DND-41 (cell line): ENCODE results near the gene DNER.
"Not testable (repeated sequence)": the region's sequence is repeated elsewhere in the genome, so short reads cannot be mapped to it uniquely, and the experiment has no call there.

Experiments
- ATAC-seq: fragments of 200-7000 bp; cut with Tn5 transposase; 3 replicates; pipeline ENCODE4 v1.9.1; 2021; ENCODE audit warnings: low read depth; ENCODE audit not compliant: insufficient read depth
- DNase-seq: peaks from one replicate; pipeline ENCODE4 v3.0.0-alpha.2; 2020
- H2AFZ ChIP-seq: 2 replicates; pipeline ENCODE4 v1.6.0; 2012; ENCODE audit warnings: low read depth, low read length
- H3K27ac ChIP-seq: 2 replicates; pipeline ENCODE4 v1.5.1; 2012; ENCODE audit warnings: low read length, inconsistent platforms
- H3K27me3 ChIP-seq: fragments of 200-600 bp; sonication (generic); 2 replicates; pipeline ENCODE4 v1.6.0; 2012; ENCODE audit warnings: low read length, mild to moderate bottlenecking, inconsistent platforms; ENCODE audit not compliant: insufficient read depth, poor library complexity
- H3K36me3 ChIP-seq: 2 replicates; pipeline ENCODE4 v1.5.1; 2012; ENCODE audit warnings: low read length, inconsistent platforms; ENCODE audit not compliant: insufficient read depth
- H3K4me1 ChIP-seq: 2 replicates; pipeline ENCODE4 v1.5.1; 2012; ENCODE audit warnings: mild to moderate bottlenecking, low read length; ENCODE audit not compliant: insufficient read depth
- H3K4me2 ChIP-seq: 2 replicates; pipeline ENCODE4 v1.6.0; 2012; ENCODE audit warnings: mild to moderate bottlenecking, moderate library complexity, low read length, inconsistent platforms; ENCODE audit not compliant: insufficient read depth
- H3K4me3 ChIP-seq, 2 experiments: fragments of 200-600 bp in 1 of 2; shearing (Covaris generic) in 1 of 2; 2 replicates each; pipeline ENCODE4 v1.5.1; 2012 to 2016; ENCODE audit warnings: inconsistent platforms in 2 of 2, low read length in 2 of 2, mild to moderate bottlenecking in 2 of 2, low read depth in 1 of 2, moderate library complexity in 1 of 2
- H3K79me2 ChIP-seq: 2 replicates; pipeline ENCODE4 v1.6.0; 2012; ENCODE audit warnings: low read length, inconsistent platforms; ENCODE audit not compliant: insufficient read depth
- H3K9ac ChIP-seq: 2 replicates; pipeline ENCODE4 v1.6.0; 2012; ENCODE audit warnings: low read depth, mild to moderate bottlenecking, inconsistent platforms, low read length, moderate library complexity
- H3K9me3 ChIP-seq: 2 replicates; pipeline ENCODE4 v1.5.1; 2012; ENCODE audit warnings: low read length, moderate library complexity, mild to moderate bottlenecking, inconsistent platforms; ENCODE audit not compliant: insufficient read depth, severe bottlenecking
- H4K20me1 ChIP-seq: 2 replicates; pipeline ENCODE4 v1.6.0; 2012; ENCODE audit warnings: low read length; ENCODE audit not compliant: insufficient read depth
- EZH2 ChIP-seq: IDR thresholded peaks from 3 replicates; pipeline ENCODE4 v1.6.1; 2012; ENCODE audit warnings: borderline replicate concordance, low read depth, mild to moderate bottlenecking, moderate library complexity, low read length, inconsistent platforms; ENCODE audit not compliant: severe bottlenecking
- TF ChIP-seq, protein P1 (sequence below): IDR thresholded peaks from 2 replicates; pipeline ENCODE4 v1.5.1; 2012; ENCODE audit warnings: borderline replicate concordance, low read length, moderate library complexity, mild to moderate bottlenecking; ENCODE audit not compliant: poor library complexity, severe bottlenecking; ENCODE audit errors: extremely low read depth

Gene DNER

DNA sequence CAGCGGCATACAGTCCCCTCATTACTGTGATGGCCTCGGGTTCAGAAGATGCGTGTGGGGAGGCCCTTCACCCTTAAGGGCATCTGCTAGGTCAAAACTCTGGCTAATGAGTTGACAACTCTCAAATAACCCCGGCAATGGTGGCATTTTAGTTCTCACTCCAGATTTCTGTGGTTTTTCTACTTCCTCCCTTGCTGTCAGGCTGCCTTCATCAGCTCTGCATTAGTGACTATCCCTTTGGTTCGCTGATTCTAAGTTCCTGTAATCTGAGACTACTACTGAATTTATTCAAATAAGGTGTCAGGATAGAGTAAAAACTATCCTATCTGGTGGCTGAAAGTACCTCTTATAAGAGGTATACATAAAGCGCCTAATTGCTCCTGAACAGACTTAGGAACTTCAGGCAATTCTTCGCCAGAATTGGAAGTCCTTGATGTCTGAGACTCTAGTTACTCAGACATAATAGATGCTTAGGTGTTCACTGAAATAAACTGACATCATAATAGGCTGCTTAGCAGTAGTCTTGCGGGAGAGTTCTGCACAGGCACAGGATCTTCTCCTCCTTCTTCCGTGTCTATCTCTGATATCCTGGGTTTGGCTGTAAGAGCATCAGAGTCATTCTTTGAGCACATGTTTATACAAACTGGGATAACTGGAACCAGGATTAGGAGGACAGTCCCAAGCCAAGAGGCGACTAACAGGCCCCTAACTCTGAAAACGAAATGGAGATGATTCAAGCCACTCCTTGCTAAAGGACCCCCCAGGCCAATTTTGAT lies 194.5 kb downstream of the DNER start:
- Histone ChIP-seq H3K36me3 (no peaks in the 10 kb centered on the region), H2AFZ (no peak overlapping the region), H4K20me1 (no peaks in the 10 kb centered on the region), H3K4me2 (no peak overlapping the region), H3K4me1 (no peaks in the 10 kb centered on the region), H3K4me3 (no peak overlapping the region), H3K9me3 (no peaks in the 10 kb centered on the region), H3K79me2 (no peaks in the 10 kb centered on the region), H3K27ac (no peak overlapping the region), H3K27me3 (peaks cover 4% of the 10 kb centered on the region), H3K9ac (no peak overlapping the region)
- TF ChIP-seq, protein P1, sequence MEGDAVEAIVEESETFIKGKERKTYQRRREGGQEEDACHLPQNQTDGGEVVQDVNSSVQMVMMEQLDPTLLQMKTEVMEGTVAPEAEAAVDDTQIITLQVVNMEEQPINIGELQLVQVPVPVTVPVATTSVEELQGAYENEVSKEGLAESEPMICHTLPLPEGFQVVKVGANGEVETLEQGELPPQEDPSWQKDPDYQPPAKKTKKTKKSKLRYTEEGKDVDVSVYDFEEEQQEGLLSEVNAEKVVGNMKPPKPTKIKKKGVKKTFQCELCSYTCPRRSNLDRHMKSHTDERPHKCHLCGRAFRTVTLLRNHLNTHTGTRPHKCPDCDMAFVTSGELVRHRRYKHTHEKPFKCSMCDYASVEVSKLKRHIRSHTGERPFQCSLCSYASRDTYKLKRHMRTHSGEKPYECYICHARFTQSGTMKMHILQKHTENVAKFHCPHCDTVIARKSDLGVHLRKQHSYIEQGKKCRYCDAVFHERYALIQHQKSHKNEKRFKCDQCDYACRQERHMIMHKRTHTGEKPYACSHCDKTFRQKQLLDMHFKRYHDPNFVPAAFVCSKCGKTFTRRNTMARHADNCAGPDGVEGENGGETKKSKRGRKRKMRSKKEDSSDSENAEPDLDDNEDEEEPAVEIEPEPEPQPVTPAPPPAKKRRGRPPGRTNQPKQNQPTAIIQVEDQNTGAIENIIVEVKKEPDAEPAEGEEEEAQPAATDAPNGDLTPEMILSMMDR: no peak
- no peak for TF ChIP-seq EZH2
- DNase-seq (no peak), ATAC-seq (peak; percentile 60; the same call in 2 of the 3 replicates)

DNA sequence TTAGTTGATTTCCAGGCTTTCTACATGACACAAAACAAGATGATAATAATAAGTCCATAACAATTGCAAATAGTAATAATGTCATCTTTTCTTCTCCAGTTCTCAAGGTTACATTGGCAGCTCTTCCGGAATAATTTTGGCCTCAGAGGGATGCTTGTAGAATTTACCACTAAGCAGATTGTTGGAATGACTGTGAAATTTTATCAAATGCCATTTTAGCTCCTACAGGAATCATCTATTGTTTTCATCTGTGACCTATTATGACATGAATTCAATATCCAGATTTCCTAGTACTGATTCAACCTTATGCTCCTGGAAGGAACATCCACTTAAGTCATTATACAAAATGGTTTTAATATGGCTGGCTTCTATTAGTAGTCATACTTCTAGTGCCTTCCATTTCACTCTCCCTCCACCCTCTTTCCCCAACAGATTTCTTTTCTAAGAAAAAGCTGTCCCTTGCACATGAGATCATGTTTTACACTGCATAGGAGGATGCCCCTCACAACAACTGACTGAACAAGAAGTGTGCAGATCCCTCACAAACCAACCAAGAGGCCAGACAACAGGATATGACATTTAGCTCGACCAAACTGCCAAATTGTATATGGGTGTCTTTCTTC lies 200.0 kb downstream of the DNER start:
- no peak overlapping the region for H3K9ac ChIP-seq
- DNase-seq: no peak
- H3K4me3 ChIP-seq: no peak overlapping the region
- H3K27ac ChIP-seq: no peak overlapping the region
- H3K27me3 ChIP-seq: peaks cover 2% of the 10 kb centered on the region
- H3K36me3 ChIP-seq: no peaks in the 10 kb centered on the region
- TF ChIP-seq, protein P1: no peak
- no peak for TF ChIP-seq EZH2
- H3K9me3 ChIP-seq: no peaks in the 10 kb centered on the region
- no peaks in the 10 kb centered on the region for H4K20me1 ChIP-seq
- no peak overlapping the region for H3K4me2 ChIP-seq
- no peak for ATAC-seq
- H2AFZ ChIP-seq: no peak overlapping the region
- no peaks in the 10 kb centered on the region for H3K79me2 ChIP-seq
- H3K4me1 ChIP-seq: no peaks in the 10 kb centered on the region

DNA sequence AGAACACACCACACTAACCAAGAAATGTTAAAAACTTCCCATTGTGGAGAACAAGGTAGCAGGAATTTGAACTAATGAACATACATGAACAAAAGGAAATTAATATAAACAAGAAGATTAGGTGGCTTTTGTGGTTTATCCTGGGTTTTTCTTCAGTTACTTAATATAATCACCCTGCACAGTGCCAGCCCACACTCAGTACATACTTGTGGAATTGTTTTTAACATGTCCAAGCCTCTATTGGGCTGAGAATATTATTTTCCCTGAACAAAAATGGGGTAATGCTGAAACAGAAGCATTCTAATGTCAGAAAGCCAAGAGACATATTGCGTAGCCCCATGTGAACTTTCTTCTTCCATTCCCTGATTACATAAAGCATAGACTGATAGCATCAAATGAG lies 202.8 kb downstream of the DNER start:
- Histone ChIP-seq H3K9me3 (no peaks in the 10 kb centered on the region), H3K9ac (no peak overlapping the region), H3K79me2 (no peaks in the 10 kb centered on the region), H3K36me3 (no peaks in the 10 kb centered on the region), H4K20me1 (no peaks in the 10 kb centered on the region), H3K4me2 (no peak overlapping the region), H3K4me1 (no peaks in the 10 kb centered on the region), H2AFZ (no peak overlapping the region), H3K27ac (no peak overlapping the region), H3K27me3 (no peaks in the 10 kb centered on the region), H3K4me3 (no peak overlapping the region)
- TF ChIP-seq, protein P1: no peak
- no peak for TF ChIP-seq EZH2
- ATAC-seq (no peak), DNase-seq (no peak)

DNA sequence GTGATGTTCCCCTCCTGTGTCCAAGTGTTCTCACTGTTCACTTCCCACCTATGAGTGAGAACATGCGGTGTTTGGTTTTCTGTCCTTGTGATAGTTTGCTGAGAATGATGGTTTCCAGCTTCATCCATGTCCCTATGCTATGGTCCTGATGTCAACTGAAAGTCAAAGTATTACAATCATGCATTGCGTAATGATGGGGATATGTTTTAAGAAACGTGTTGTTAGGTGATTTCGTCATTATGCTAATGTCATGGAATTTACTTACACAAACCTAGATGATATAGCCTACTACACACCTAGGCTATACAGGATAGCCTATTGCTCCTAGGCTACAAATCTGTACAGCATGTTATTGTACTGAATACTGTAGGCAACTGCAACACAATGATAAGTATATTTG lies 207.7 kb downstream of the DNER start:
- not testable (repeated sequence) for H3K9me3 ChIP-seq, DNase-seq, H2AFZ ChIP-seq, H3K79me2 ChIP-seq, H3K27me3 ChIP-seq, H3K27ac ChIP-seq, H3K4me3 ChIP-seq, H3K36me3 ChIP-seq, ATAC-seq, H3K4me2 ChIP-seq, H3K4me1 ChIP-seq, H3K9ac ChIP-seq, H4K20me1 ChIP-seq
